Measurements from ENCODE around the gene PDE4C. TPM values are rescaled to one million over a fixed set of nuclear protein-coding genes. Genes with fewer than 3 reads are reported as not detected.

The PDE4C gene
- total and polyA plus RNA-seq, 9 of the 15 experiments (the other 6 are each of a cell fraction or from before 2014, with no cell fraction given) = 0.04 to 0.91 (median 0.20) TPM; not detected in 1

DNA sequence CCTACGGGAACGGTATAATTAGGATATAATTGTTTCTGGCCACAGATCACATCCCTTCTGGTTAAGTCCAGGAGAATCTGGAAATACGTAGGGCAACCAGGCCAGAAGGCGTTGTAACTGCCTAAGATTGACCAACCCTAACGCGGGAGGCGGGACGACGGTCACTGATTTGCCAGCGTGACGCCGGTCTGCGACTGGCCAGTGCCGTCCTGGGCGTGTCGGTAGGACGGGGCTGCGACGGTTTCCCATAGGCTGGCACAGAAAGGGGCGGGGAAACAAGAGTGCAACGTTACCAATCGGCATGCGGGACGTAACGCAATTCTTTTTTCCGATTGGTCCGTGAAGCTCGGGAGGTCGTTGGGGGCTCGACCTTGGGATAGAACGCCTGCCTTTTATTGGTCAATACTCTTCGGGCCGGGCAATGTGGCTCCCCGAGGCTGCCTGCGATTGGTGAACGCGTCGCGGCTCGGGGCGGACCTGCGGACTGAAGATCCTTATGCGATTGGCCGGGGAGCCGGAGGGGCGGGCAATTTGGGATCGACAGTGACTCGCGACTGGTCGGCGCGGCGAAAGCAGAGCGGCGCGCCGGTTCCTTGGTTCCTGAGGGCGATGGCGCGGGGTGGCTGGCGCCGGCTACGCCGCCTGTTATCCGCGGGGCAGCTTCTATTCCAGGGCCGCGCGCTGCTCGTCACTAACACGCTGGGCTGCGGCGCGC lies 33.4 kb downstream of the PDE4C start, which contains the start of gene MPV17L2 (continued):
- TF ChIP-seq, protein P1, sequence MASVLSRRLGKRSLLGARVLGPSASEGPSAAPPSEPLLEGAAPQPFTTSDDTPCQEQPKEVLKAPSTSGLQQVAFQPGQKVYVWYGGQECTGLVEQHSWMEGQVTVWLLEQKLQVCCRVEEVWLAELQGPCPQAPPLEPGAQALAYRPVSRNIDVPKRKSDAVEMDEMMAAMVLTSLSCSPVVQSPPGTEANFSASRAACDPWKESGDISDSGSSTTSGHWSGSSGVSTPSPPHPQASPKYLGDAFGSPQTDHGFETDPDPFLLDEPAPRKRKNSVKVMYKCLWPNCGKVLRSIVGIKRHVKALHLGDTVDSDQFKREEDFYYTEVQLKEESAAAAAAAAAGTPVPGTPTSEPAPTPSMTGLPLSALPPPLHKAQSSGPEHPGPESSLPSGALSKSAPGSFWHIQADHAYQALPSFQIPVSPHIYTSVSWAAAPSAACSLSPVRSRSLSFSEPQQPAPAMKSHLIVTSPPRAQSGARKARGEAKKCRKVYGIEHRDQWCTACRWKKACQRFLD (CRISPR knock-in tag; IDR thresholded peaks at IDR 0.05) = peak; percentile 98
- TF ChIP-seq YBX1 (IDR thresholded peaks at IDR 0.05) (no peak), SMAD3 (CRISPR knock-in tag; conservative IDR thresholded peaks at IDR 0.05) (no peak), PCBP2 (IDR thresholded peaks at IDR 0.05; ENCODE audit: low read depth, low read length, poor library complexity, severe bottlenecking) (no peak), TCF3 (CRISPR knock-in tag; IDR thresholded peaks at IDR 0.05) (no peak), RBM14 (IDR thresholded peaks at IDR 0.05; ENCODE audit: borderline replicate concordance, insufficient read depth, low read depth, low read length) (no peak), PHB2 (IDR thresholded peaks at IDR 0.05; ENCODE audit: low read depth) (no peak), REST (IDR thresholded peaks at IDR 0.05; ENCODE audit: borderline replicate concordance) (peak; percentile 74), REST (CRISPR knock-in tag; IDR thresholded peaks at IDR 0.05; ENCODE audit: low read depth) (no peak), SAFB2 (IDR thresholded peaks at IDR 0.05; ENCODE audit: borderline replicate concordance, low read depth, low read length, severe bottlenecking) (no peak), TCFL5 (CRISPR knock-in tag; conservative IDR thresholded peaks at IDR 0.05) (no peak), CREM (IDR thresholded peaks at IDR 0.05; ENCODE audit: low read depth) (peak; percentile 94), ZNF507 (tag; conservative IDR thresholded peaks at IDR 0.05) (no peak), NONO (IDR thresholded peaks at IDR 0.05; ENCODE audit: low read depth in 2 of 2, low read length in 1 of 2) (no peak; a peak in 1 of 4 replicates), PRDM10 (IDR thresholded peaks at IDR 0.05; ENCODE audit: partially characterized antibody) (peak; percentile 24)
